CD4-positive, alpha-beta memory T cell (primary cell): Measurements from ENCODE around the gene MAPK4. TPM values are rescaled to one million over a fixed set of nuclear protein-coding genes. Genes with fewer than 3 reads are reported as not detected.
"Not testable (repeated sequence)": the region's sequence is repeated elsewhere in the genome, so short reads cannot be mapped to it uniquely, and the experiment has no call there.

Source experiments
- CTCF ChIA-PET: fragments of 350-600 bp; sonication (Branson Sonifier 250); formaldehyde crosslinking; loops from one replicate; lab custom pipeline; 2021; ENCODE audit warnings: inconsistent platforms; ENCODE audit not compliant: partially characterized antibody; lab: Charles Lee
- POLR2A ChIA-PET: fragments of 350-600 bp; sonication (Branson Sonifier 250); formaldehyde crosslinking; loops from one replicate; lab custom pipeline; 2021; ENCODE audit not compliant: partially characterized antibody; lab: Charles Lee
- DNase-seq, 5 donors: peaks; one replicate each; pipeline versions ENCODE4 v3.0.0 to v3.0.0-alpha.2; 2020 to 2022; ENCODE audit warnings: mixed read lengths in 1 of 5
- H3K27ac ChIP-seq: one replicate; pipeline ENCODE4 v1.7.0; 2013; ENCODE audit warnings: low read depth, low read length
- H3K27me3 ChIP-seq: 2 replicates; pipeline ENCODE4 v1.7.0; 2013; ENCODE audit warnings: mild to moderate bottlenecking, low read length, moderate library complexity; ENCODE audit not compliant: insufficient read depth
- H3K36me3 ChIP-seq: 2 replicates; pipeline ENCODE4 v1.7.0; 2013; ENCODE audit warnings: mild to moderate bottlenecking, low read length, moderate library complexity; ENCODE audit not compliant: insufficient read depth
- H3K4me1 ChIP-seq: 2 replicates; pipeline ENCODE4 v1.7.0; 2013; ENCODE audit warnings: mild to moderate bottlenecking, low read length, moderate library complexity; ENCODE audit not compliant: insufficient read depth
- H3K4me3 ChIP-seq, 2 donors: one replicate each; pipeline ENCODE4 v1.7.0; 2013; ENCODE audit warnings: low read length in 2 of 2, mild to moderate bottlenecking in 1 of 2
- H3K9me3 ChIP-seq, 2 donors: one replicate each; pipeline ENCODE4 v1.7.0; 2013; ENCODE audit warnings: low read length in 2 of 2, control low read depth in 1 of 2; ENCODE audit not compliant: control insufficient read depth in 1 of 2
- H3K27ac Mint-ChIP-seq, 7 donors: one replicate each; pipeline ENCODE4 v1.8.0; 2020 to 2021; ENCODE audit warnings: mixed read lengths in 7 of 7, mild to moderate bottlenecking in 6 of 7, inconsistent platforms in 3 of 7, moderate library complexity in 3 of 7
- H3K27me3 Mint-ChIP-seq, 2 donors: one replicate each; pipeline ENCODE4 v1.8.0; 2020 to 2021; ENCODE audit warnings: mixed read lengths in 2 of 2
- H3K36me3 Mint-ChIP-seq, 2 donors: one replicate each; pipeline ENCODE4 v1.8.0; 2020 to 2021; ENCODE audit warnings: mixed read lengths in 2 of 2, inconsistent platforms in 1 of 2, mild to moderate bottlenecking in 1 of 2
- H3K4me1 Mint-ChIP-seq, 4 donors: one replicate each; pipeline ENCODE4 v1.8.0; 2020 to 2021; ENCODE audit warnings: mixed read lengths in 4 of 4, mild to moderate bottlenecking in 1 of 4
- H3K4me3 Mint-ChIP-seq, 8 donors: one replicate each; pipeline ENCODE4 v1.8.0; 2020 to 2021; ENCODE audit warnings: mixed read lengths in 8 of 8, mild to moderate bottlenecking in 7 of 8, moderate library complexity in 6 of 8, inconsistent platforms in 3 of 8
- H3K9me3 Mint-ChIP-seq, 8 donors: one replicate each; pipeline ENCODE4 v1.8.0; 2020 to 2021; ENCODE audit warnings: mixed read lengths in 8 of 8, mild to moderate bottlenecking in 5 of 8, inconsistent platforms in 3 of 8, moderate library complexity in 1 of 8
- intact Hi-C: fragments of 100-400 bp; cut with micrococcal nuclease; formaldehyde crosslinking; loops from one replicate; pipeline ENCODE4 v1.15.1; 2023
- polyA plus RNA-seq, 2 donors: library from polyadenylated mRNA; unstranded; fragments of 300-500 nt; fragmentation: Illumina TruSeq; gene quantifications; one replicate each; pipeline ENCODE4 v1.2.3, GENCODE V29; 2021
- total RNA-seq, 2 experiments: library from RNA; stranded (reverse); gene quantifications; one replicate each; pipeline ENCODE4 v1.2.3, GENCODE V29; 2021

Gene MAPK4
- total and polyA plus RNA-seq, 4 experiments from 2014 or later, result not detected

GRCh38 chr18:50707297-50707696, 147.4 kb downstream of the MAPK4 start:
- H3K27me3 Mint-ChIP-seq, H3K27me3 ChIP-seq, H3K9me3 ChIP-seq, H3K4me3 ChIP-seq, H3K36me3 ChIP-seq, H3K9me3 Mint-ChIP-seq, H3K4me3 Mint-ChIP-seq, H3K36me3 Mint-ChIP-seq, CTCF ChIA-PET, H3K27ac Mint-ChIP-seq, DNase-seq, H3K27ac ChIP-seq, H3K4me1 Mint-ChIP-seq, intact Hi-C loops, H3K4me1 ChIP-seq, POLR2A ChIA-PET: not testable (repeated sequence)

GRCh38 chr18:50707855-50708469, 148.1 kb downstream of the MAPK4 start:
- no peaks in the 10 kb centered on the region for H3K9me3 Mint-ChIP-seq
- no peak overlapping the region for H3K4me3 ChIP-seq
- no peaks in the 10 kb centered on the region for H3K36me3 ChIP-seq
- no peak for DNase-seq
- intact Hi-C loops, result no loop called here
- CTCF ChIA-PET, result no interaction called here
- H3K4me3 Mint-ChIP-seq, result no peak overlapping the region
- H3K4me1 ChIP-seq, result no peaks in the 10 kb centered on the region
- POLR2A ChIA-PET, result no interaction called here
- peaks cover 0 to 2% of the 10 kb centered on the region in 2 donors for H3K27me3 Mint-ChIP-seq
- H3K36me3 Mint-ChIP-seq, result no peaks in the 10 kb centered on the region
- no peak overlapping the region for H3K27ac ChIP-seq
- no peak overlapping the region for H3K27ac Mint-ChIP-seq
- H3K9me3 ChIP-seq, result no peaks in the 10 kb centered on the region
- no peaks in the 10 kb centered on the region for H3K27me3 ChIP-seq
- no peaks in the 10 kb centered on the region for H3K4me1 Mint-ChIP-seq

- H3K36me3 Mint-ChIP-seq, result no peaks in the 10 kb centered on the region
- POLR2A ChIA-PET, result no interaction called here
- peaks cover 0 to 3% (median 0%) of the 10 kb centered on the region in 8 donors for H3K9me3 Mint-ChIP-seq
These were observed 149.3 kb downstream of the MAPK4 start for GRCh38 chr18:50709193-50709592.

GRCh38 chr18:50711386-50711785, 151.5 kb downstream of the MAPK4 start:
- Histone ChIP-seq H3K9me3 (no peaks in the 10 kb centered on the region), H3K36me3 (no peaks in the 10 kb centered on the region), H3K27ac (no peak overlapping the region), H3K27me3 (no peaks in the 10 kb centered on the region), H3K4me1 (no peaks in the 10 kb centered on the region), H3K4me3 (no peak overlapping the region)
- CTCF ChIA-PET, result no interaction called here
- H3K36me3 Mint-ChIP-seq, result no peaks in the 10 kb centered on the region
- no peaks in the 10 kb centered on the region for H3K4me1 Mint-ChIP-seq
- no peak overlapping the region for H3K4me3 Mint-ChIP-seq
- H3K27me3 Mint-ChIP-seq, result no peaks in the 10 kb centered on the region
- DNase-seq, result no peak
- H3K9me3 Mint-ChIP-seq, result peaks cover 0 to 11% (median 5%) of the 10 kb centered on the region in 8 donors
- intact Hi-C loops, result no loop called here
- POLR2A ChIA-PET, result no interaction called here
- H3K27ac Mint-ChIP-seq, result no peak overlapping the region

More at GRCh38 chr18:50709193-50709592, 149.3 kb downstream of the MAPK4 start:
- H3K9me3 ChIP-seq, result no peaks in the 10 kb centered on the region
- no peak overlapping the region for H3K4me3 Mint-ChIP-seq
- H3K4me1 Mint-ChIP-seq, result no peaks in the 10 kb centered on the region
- H3K4me3 ChIP-seq, result no peak overlapping the region
- no peaks in the 10 kb centered on the region for H3K36me3 ChIP-seq
- H3K4me1 ChIP-seq, result no peaks in the 10 kb centered on the region
- intact Hi-C loops, result no loop called here
- CTCF ChIA-PET, result no interaction called here
- DNase-seq, result no peak
- H3K27ac ChIP-seq, result no peak overlapping the region
- no peaks in the 10 kb centered on the region for H3K27me3 Mint-ChIP-seq
- H3K27me3 ChIP-seq, result no peaks in the 10 kb centered on the region
- H3K27ac Mint-ChIP-seq, result no peak overlapping the region

GRCh38 chr18:50715919-50716318, 156.0 kb downstream of the MAPK4 start:
- POLR2A ChIA-PET, result no interaction called here
- no peak overlapping the region for H3K27ac ChIP-seq
- Mint-ChIP-seq H3K9me3 (peaks cover 0 to 11% (median 5%) of the 10 kb centered on the region in 8 donors), H3K4me3 (no peak overlapping the region), H3K27me3 (peaks cover 6 to 10% of the 10 kb centered on the region in 2 donors), H3K4me1 (no peaks in the 10 kb centered on the region), H3K36me3 (no peaks in the 10 kb centered on the region), H3K27ac (no peak overlapping the region)
- no peaks in the 10 kb centered on the region for H3K4me1 ChIP-seq
- no peaks in the 10 kb centered on the region for H3K36me3 ChIP-seq
- no peak overlapping the region for H3K4me3 ChIP-seq
- intact Hi-C loops, result no loop called here
- CTCF ChIA-PET, result no interaction called here
- H3K9me3 ChIP-seq, result no peaks in the 10 kb centered on the region
- no peaks in the 10 kb centered on the region for H3K27me3 ChIP-seq
- no peak for DNase-seq

GRCh38 chr18:50716902-50717301, 157.0 kb downstream of the MAPK4 start:
- POLR2A ChIA-PET, result no interaction called here
- H3K4me1 Mint-ChIP-seq, result no peaks in the 10 kb centered on the region

GRCh38 chr18:50717563-50717962, 157.7 kb downstream of the MAPK4 start:
- intact Hi-C loops, result no loop called here
- H3K4me3 ChIP-seq, result no peak overlapping the region
- peaks cover 6 to 10% of the 10 kb centered on the region in 2 donors for H3K27me3 Mint-ChIP-seq
- POLR2A ChIA-PET, result no interaction called here
- H3K27me3 ChIP-seq, result no peaks in the 10 kb centered on the region
- no peaks in the 10 kb centered on the region for H3K36me3 Mint-ChIP-seq
- no peaks in the 10 kb centered on the region for H3K36me3 ChIP-seq
- no peak overlapping the region for H3K27ac ChIP-seq
- CTCF ChIA-PET, result no interaction called here
- H3K4me3 Mint-ChIP-seq, result no peak overlapping the region
- no peaks in the 10 kb centered on the region for H3K4me1 ChIP-seq
- no peaks in the 10 kb centered on the region for H3K4me1 Mint-ChIP-seq
- H3K9me3 ChIP-seq, result no peaks in the 10 kb centered on the region
- DNase-seq, result no peak
- H3K9me3 Mint-ChIP-seq, result peaks cover 0 to 11% (median 5%) of the 10 kb centered on the region in 8 donors
- H3K27ac Mint-ChIP-seq, result no peak overlapping the region

More at GRCh38 chr18:50716902-50717301, 157.0 kb downstream of the MAPK4 start:
- H3K27me3 Mint-ChIP-seq, result peaks cover 6 to 10% of the 10 kb centered on the region in 2 donors
- H3K27ac Mint-ChIP-seq, result no peak overlapping the region
- Histone ChIP-seq H3K4me3 (no peak overlapping the region), H3K4me1 (no peaks in the 10 kb centered on the region), H3K9me3 (no peaks in the 10 kb centered on the region), H3K36me3 (no peaks in the 10 kb centered on the region), H3K27ac (no peak overlapping the region), H3K27me3 (no peaks in the 10 kb centered on the region)
- H3K36me3 Mint-ChIP-seq, result no peaks in the 10 kb centered on the region
- H3K4me3 Mint-ChIP-seq, result no peak overlapping the region
- intact Hi-C loops, result no loop called here
- CTCF ChIA-PET, result no interaction called here
- no peak for DNase-seq
- H3K9me3 Mint-ChIP-seq, result peaks cover 0 to 11% (median 5%) of the 10 kb centered on the region in 8 donors
